Measurements from ENCODE around the gene BLM. TPM values are rescaled to one million over a fixed set of nuclear protein-coding genes. Genes with fewer than 3 reads are reported as not detected.
A peak's percentile ranks its signal among the peaks of the same experiment; 100 is the strongest.

The BLM gene
- total RNA-seq, 1 experiment from 2014 or later: 41.3 TPM

- H3K56ac ChIP-seq (ENCODE audit: insufficient read length, low read depth, low read length): no peak overlapping the region
- H3K27me3 Mint-ChIP-seq (ENCODE audit: low read depth): no peaks in the 10 kb centered on the region
- H3K23me2 ChIP-seq (ENCODE audit: insufficient read length, low read depth, low read length, poor library complexity, severe bottlenecking): no peaks in the 10 kb centered on the region
- no peak overlapping the region for H2AFZ ChIP-seq (ENCODE audit: low read length)
- H3K4ac ChIP-seq (ENCODE audit: low read depth, low read length): no peak overlapping the region
- no peak overlapping the region for H4K8ac ChIP-seq (replicated peaks; ENCODE audit: insufficient read length, low read depth, low read length)
- H2BK120ac ChIP-seq (ENCODE audit: low read depth, low read length, poor library complexity, severe bottlenecking): no peak overlapping the region
- H3K79me1 ChIP-seq (ENCODE audit: insufficient read depth, low read depth, low read length, poor library complexity, severe bottlenecking): no peaks in the 10 kb centered on the region
- H3K4me2 ChIP-seq (ENCODE audit: insufficient read depth, insufficient read length, low read length): no peak overlapping the region
- H2AK5ac ChIP-seq (ENCODE audit: insufficient read length, low read length): no peak overlapping the region
- H2BK20ac ChIP-seq (ENCODE audit: low read depth, low read length, poor library complexity, severe bottlenecking): no peak overlapping the region
- peak overlapping the region in 1 of 2 experiments; percentile 66; a peak in 2 of 5 replicates for H3K4me3 Mint-ChIP-seq
- no peak overlapping the region for H2BK12ac ChIP-seq (ENCODE audit: insufficient read length, low read depth, low read length)
- no peaks in the 10 kb centered on the region for H3K27me3 ChIP-seq (ENCODE audit: insufficient read depth, low read length)
- H3K79me2 ChIP-seq (ENCODE audit: insufficient read depth, low read length): no peaks in the 10 kb centered on the region
- no peak for TF ChIP-seq CTCF (conservative IDR thresholded peaks at IDR 0.05)
- no peaks in the 10 kb centered on the region for H3K9me3 Mint-ChIP-seq
- peak overlapping the region; percentile 57 to 98 (median 94); a peak in 6 of 7 replicates for H3K27ac Mint-ChIP-seq
- no peak overlapping the region for H3K27ac ChIP-seq (ENCODE audit: insufficient read length, low read depth, low read length)
- no peak overlapping the region for H3K14ac ChIP-seq (ENCODE audit: insufficient read depth, low read length)
- H3K9me3 ChIP-seq (ENCODE audit: control insufficient read depth, low read depth, low read length): no peaks in the 10 kb centered on the region
- no peak overlapping the region for H4K91ac ChIP-seq (ENCODE audit: insufficient read length, low read depth, low read length)
- H3K36me3 Mint-ChIP-seq (ENCODE audit: insufficient read depth in 1 of 3, low read depth in 3 of 3): peaks cover 10 to 60% (median 53%) of the 10 kb centered on the region in 3 experiments; a peak in 6 of 7 replicates
- H3K18ac ChIP-seq (ENCODE audit: insufficient read length, low read depth, low read length): no peak overlapping the region
- no peak overlapping the region for H3K9ac ChIP-seq (ENCODE audit: extremely low read depth, insufficient read length, low read length)
- no peaks in the 10 kb centered on the region for H4K20me1 ChIP-seq (ENCODE audit: control insufficient read depth, insufficient read depth, insufficient read length)
- no CpG with 5 or more reads among the region's 2 CpGs for WGBS (ENCODE audit: extremely low coverage, insufficient read length, low lambda C conversion rate)
- H2BK5ac ChIP-seq (ENCODE audit: insufficient read length, low read length): no peak overlapping the region
- H3K23ac ChIP-seq (ENCODE audit: insufficient read length, low read depth, low read length): no peak overlapping the region
- peaks cover 39 to 54% of the 10 kb centered on the region in 2 experiments for H3K4me1 Mint-ChIP-seq
- no peak for DNase-seq
- no peak overlapping the region for H2BK15ac ChIP-seq (ENCODE audit: low read depth, low read length)
- H3K4me1 ChIP-seq (ENCODE audit: insufficient read depth, low read length): no peaks in the 10 kb centered on the region; the same call in 1 of the 2 replicates
- no peak overlapping the region for H3T11ph ChIP-seq (ENCODE audit: low read length)
- H4K5ac ChIP-seq (ENCODE audit: insufficient read length, low read depth, low read length): no peak overlapping the region
These were observed 96.6 kb downstream of the BLM start for GRCh38 chr15:90813796-90814190.

Data from H9 (cell line).